ENCODE measurements around the gene TNS2. TPM values are rescaled to one million over a fixed set of nuclear protein-coding genes. Genes with fewer than 3 reads are reported as not detected.
A peak's percentile ranks its signal among the peaks of the same experiment; 100 is the strongest.

TNS2 gene
- total and polyA plus RNA-seq, 10 of the 15 experiments (the other 5 are each of a cell fraction or from before 2014, with no cell fraction given), result 0.03 to 0.72 (median 0.16) TPM; not detected in 4

DNA sequence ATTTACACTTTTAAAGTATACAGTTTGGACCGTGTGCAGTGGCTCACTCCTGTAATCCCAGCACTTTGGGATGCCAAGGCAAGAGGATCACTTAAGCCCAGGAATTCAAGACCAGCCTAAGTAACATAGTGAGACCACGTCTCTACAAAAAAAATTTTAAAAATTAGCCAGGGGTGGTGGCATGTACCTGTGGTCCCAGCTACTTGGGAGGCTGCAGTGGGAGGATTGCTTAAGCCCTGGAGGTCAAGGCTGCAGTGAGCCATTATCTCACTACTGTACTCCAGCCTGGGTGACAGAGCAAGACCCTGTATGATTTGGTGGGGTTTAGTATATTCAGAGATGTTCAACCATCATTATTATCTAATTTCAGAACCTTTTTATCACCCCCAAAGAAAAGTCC is 38.9 kb upstream of the TNS2 start:
- H4K20me1 ChIP-seq (ENCODE audit: control insufficient read depth, insufficient read depth), result peaks cover 11% of the 10 kb centered on the region; the same call in 1 of the 2 replicates
- H2AFZ ChIP-seq (ENCODE audit: control insufficient read depth, low read depth, low read length), result no peak overlapping the region
- in situ Hi-C loops (cut with MboI) (no loop called here), intact Hi-C loops (cut with micrococcal nuclease; ENCODE audit: unreplicated experiment) (no loop called here)
- RAD21 ChIA-PET (ENCODE audit: unreplicated experiment), result no interaction called here
- no peak for ATAC-seq
- H3K79me2 ChIP-seq (ENCODE audit: control insufficient read depth, insufficient read depth, low read length), result peaks cover 91% of the 10 kb centered on the region
- no peak overlapping the region for H3K27ac ChIP-seq (ENCODE audit: control insufficient read depth, insufficient read depth)
- POLR2A ChIA-PET, result no interaction called here
- no peak overlapping the region for H3K9ac ChIP-seq (ENCODE audit: control insufficient read depth, insufficient read depth, low read length)
- no peaks in the 10 kb centered on the region for H3K27me3 ChIP-seq (replicated peaks in 1 of 2; ENCODE audit: control insufficient read depth in 2 of 2, insufficient read depth in 2 of 2, low read length in 1 of 2)
- TF ChIP-seq LARP7 (IDR thresholded peaks at IDR 0.05) (no peak), JUND (IDR thresholded peaks at IDR 0.05; ENCODE audit: low read depth, low read length) (no peak), POLR2A (IDR thresholded peaks at IDR 0.05; ENCODE audit: low read depth, low read length) (no peak), SIN3A (IDR thresholded peaks at IDR 0.05; ENCODE audit: low read depth, low read length) (no peak), SRF (IDR thresholded peaks at IDR 0.05; ENCODE audit: low read depth in 2 of 2, low read length in 2 of 2) (no peak), ATF7 (IDR thresholded peaks at IDR 0.05; ENCODE audit: low read depth) (no peak), ETV6 (conservative IDR thresholded peaks at IDR 0.05 in 1 of 2, IDR thresholded peaks at IDR 0.05 in 1 of 2; ENCODE audit: borderline replicate concordance in 1 of 2, low read depth in 1 of 2) (no peak)
- TF ChIP-seq, protein P1, sequence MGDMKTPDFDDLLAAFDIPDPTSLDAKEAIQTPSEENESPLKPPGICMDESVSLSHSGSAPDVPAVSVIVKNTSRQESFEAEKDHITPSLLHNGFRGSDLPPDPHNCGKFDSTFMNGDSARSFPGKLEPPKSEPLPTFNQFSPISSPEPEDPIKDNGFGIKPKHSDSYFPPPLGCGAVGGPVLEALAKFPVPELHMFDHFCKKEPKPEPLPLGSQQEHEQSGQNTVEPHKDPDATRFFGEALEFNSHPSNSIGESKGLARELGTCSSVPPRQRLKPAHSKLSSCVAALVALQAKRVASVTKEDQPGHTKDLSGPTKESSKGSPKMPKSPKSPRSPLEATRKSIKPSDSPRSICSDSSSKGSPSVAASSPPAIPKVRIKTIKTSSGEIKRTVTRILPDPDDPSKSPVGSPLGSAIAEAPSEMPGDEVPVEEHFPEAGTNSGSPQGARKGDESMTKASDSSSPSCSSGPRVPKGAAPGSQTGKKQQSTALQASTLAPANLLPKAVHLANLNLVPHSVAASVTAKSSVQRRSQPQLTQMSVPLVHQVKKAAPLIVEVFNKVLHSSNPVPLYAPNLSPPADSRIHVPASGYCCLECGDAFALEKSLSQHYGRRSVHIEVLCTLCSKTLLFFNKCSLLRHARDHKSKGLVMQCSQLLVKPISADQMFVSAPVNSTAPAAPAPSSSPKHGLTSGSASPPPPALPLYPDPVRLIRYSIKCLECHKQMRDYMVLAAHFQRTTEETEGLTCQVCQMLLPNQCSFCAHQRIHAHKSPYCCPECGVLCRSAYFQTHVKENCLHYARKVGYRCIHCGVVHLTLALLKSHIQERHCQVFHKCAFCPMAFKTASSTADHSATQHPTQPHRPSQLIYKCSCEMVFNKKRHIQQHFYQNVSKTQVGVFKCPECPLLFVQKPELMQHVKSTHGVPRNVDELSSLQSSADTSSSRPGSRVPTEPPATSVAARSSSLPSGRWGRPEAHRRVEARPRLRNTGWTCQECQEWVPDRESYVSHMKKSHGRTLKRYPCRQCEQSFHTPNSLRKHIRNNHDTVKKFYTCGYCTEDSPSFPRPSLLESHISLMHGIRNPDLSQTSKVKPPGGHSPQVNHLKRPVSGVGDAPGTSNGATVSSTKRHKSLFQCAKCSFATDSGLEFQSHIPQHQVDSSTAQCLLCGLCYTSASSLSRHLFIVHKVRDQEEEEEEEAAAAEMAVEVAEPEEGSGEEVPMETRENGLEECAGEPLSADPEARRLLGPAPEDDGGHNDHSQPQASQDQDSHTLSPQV (IDR thresholded peaks at IDR 0.05), result no peak
- TF ChIP-seq, protein P2, sequence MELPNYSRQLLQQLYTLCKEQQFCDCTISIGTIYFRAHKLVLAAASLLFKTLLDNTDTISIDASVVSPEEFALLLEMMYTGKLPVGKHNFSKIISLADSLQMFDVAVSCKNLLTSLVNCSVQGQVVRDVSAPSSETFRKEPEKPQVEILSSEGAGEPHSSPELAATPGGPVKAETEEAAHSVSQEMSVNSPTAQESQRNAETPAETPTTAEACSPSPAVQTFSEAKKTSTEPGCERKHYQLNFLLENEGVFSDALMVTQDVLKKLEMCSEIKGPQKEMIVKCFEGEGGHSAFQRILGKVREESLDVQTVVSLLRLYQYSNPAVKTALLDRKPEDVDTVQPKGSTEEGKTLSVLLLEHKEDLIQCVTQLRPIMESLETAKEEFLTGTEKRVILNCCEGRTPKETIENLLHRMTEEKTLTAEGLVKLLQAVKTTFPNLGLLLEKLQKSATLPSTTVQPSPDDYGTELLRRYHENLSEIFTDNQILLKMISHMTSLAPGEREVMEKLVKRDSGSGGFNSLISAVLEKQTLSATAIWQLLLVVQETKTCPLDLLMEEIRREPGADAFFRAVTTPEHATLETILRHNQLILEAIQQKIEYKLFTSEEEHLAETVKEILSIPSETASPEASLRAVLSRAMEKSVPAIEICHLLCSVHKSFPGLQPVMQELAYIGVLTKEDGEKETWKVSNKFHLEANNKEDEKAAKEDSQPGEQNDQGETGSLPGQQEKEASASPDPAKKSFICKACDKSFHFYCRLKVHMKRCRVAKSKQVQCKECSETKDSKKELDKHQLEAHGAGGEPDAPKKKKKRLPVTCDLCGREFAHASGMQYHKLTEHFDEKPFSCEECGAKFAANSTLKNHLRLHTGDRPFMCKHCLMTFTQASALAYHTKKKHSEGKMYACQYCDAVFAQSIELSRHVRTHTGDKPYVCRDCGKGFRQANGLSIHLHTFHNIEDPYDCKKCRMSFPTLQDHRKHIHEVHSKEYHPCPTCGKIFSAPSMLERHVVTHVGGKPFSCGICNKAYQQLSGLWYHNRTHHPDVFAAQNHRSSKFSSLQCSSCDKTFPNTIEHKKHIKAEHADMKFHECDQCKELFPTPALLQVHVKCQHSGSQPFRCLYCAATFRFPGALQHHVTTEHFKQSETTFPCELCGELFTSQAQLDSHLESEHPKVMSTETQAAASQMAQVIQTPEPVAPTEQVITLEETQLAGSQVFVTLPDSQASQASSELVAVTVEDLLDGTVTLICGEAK (IDR thresholded peaks at IDR 0.05; ENCODE audit: borderline replicate concordance), result no peak
- TF ChIP-seq, protein P3, sequence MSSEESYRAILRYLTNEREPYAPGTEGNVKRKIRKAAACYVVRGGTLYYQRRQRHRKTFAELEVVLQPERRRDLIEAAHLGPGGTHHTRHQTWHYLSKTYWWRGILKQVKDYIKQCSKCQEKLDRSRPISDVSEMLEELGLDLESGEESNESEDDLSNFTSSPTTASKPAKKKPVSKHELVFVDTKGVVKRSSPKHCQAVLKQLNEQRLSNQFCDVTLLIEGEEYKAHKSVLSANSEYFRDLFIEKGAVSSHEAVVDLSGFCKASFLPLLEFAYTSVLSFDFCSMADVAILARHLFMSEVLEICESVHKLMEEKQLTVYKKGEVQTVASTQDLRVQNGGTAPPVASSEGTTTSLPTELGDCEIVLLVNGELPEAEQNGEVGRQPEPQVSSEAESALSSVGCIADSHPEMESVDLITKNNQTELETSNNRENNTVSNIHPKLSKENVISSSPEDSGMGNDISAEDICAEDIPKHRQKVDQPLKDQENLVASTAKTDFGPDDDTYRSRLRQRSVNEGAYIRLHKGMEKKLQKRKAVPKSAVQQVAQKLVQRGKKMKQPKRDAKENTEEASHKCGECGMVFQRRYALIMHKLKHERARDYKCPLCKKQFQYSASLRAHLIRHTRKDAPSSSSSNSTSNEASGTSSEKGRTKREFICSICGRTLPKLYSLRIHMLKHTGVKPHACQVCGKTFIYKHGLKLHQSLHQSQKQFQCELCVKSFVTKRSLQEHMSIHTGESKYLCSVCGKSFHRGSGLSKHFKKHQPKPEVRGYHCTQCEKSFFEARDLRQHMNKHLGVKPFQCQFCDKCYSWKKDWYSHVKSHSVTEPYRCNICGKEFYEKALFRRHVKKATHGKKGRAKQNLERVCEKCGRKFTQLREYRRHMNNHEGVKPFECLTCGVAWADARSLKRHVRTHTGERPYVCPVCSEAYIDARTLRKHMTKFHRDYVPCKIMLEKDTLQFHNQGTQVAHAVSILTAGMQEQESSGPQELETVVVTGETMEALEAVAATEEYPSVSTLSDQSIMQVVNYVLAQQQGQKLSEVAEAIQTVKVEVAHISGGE (CRISPR knock-in tag; IDR thresholded peaks at IDR 0.05), result no peak
- H3K4me1 ChIP-seq (ENCODE audit: control insufficient read depth, insufficient read depth, low read length), result no peaks in the 10 kb centered on the region
- H3K4me2 ChIP-seq (ENCODE audit: control insufficient read depth, insufficient read depth), result peak overlapping the region; percentile 27
- H3K36me3 ChIP-seq (ENCODE audit: control insufficient read depth in 2 of 2, insufficient read depth in 2 of 2, low read length in 1 of 2), result peaks cover 0 to 21% of the 10 kb centered on the region in 2 experiments; a peak in 3 of 4 replicates
- H3K4me3 ChIP-seq, result no peak overlapping the region; the same call in 1 of the 2 replicates
- 70% methylated on average over 2 of the region's 2 CpGs for WGBS (ENCODE audit: insufficient coverage, insufficient replicate concordance, low lambda C conversion rate, missing lambda C conversion rate)
- no peaks in the 10 kb centered on the region for H3K9me3 ChIP-seq (replicated peaks; ENCODE audit: control insufficient read depth, insufficient read depth, low read length)
- CTCF ChIA-PET, result interaction anchor here (0.9 to 1.4 kb wide), 2 partner anchors 11 to 37 kb away, joined by 3 read pairs; no protein-coding TSS in a partner anchor
- BruUV-seq (replicated peaks), result no TSS peak
- DNase-seq (ENCODE audit: low read depth, low spot score), result no peak
- SMC1A ChIA-PET (ENCODE audit: uncharacterized antibody, unreplicated experiment), result interaction anchor here (0.8 to 1.7 kb wide), 4 partner anchors 11 to 19 kb away, joined by 3 to 5 read pairs (median 4); no protein-coding TSS in a partner anchor
- no peak for FAIRE-seq

All from GM12878 (cell line).